Mucosa of stomach (tissue), 1 donor: Measurements from ENCODE around the gene TUBA8.
"Not testable (repeated sequence)": the region's sequence is repeated elsewhere in the genome, so short reads cannot be mapped to it uniquely, and the experiment has no call there.

ENCODE experiments used
- H3K27me3 ChIP-seq: one replicate; pipeline ENCODE4 v1.7.0; 2013; ENCODE audit warnings: mild to moderate bottlenecking, low read length; ENCODE audit not compliant: control insufficient read depth, insufficient read depth
- H3K36me3 ChIP-seq: one replicate; pipeline ENCODE4 v1.7.0; 2013; ENCODE audit warnings: low read length; ENCODE audit not compliant: control insufficient read depth, insufficient read depth
- H3K4me1 ChIP-seq: one replicate; pipeline ENCODE4 v1.7.0; 2013; ENCODE audit warnings: mild to moderate bottlenecking, low read length; ENCODE audit not compliant: control insufficient read depth, insufficient read depth
- H3K4me3 ChIP-seq: one replicate; pipeline ENCODE4 v1.7.0; 2013; ENCODE audit warnings: low read length
- H3K9ac ChIP-seq: one replicate; pipeline ENCODE4 v1.7.0; 2013; ENCODE audit warnings: mild to moderate bottlenecking, low read length, moderate library complexity
- H3K9me3 ChIP-seq: one replicate; pipeline ENCODE4 v1.7.0; 2013; ENCODE audit warnings: mild to moderate bottlenecking, low read length, moderate library complexity; ENCODE audit not compliant: control insufficient read depth
- donor health status: Pancreatic carcinoma.

The TUBA8 gene

DNA sequence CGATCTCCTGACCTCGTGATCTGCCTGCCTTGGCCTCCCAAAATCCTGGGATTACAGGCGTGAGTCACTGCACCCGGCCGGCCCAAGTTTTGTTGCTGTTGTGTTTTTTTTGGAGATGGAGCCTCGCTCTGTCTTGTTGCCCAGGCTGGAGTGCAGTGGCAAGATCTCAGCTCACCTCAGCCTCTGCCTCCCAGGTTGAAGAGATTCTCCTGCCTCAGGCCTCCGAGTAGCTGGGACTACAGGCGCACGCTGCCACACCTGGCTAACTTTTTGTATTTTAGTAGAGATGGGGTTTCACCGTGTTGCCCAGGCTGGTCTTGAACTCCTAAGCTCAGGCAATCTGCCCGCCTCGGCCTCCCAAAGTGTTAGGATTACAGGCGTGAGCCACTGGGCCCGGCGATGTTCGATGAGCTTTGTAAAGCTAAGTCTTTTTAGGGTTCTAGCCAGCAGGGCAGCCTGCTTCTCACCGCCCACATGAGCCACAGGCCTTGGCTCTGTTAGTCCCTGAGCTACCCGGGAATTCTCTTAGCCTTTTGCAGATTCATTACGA lies 12.9 kb downstream of the TUBA8 start:
- H3K4me3 ChIP-seq, H3K9ac ChIP-seq, H3K27me3 ChIP-seq, H3K9me3 ChIP-seq, H3K4me1 ChIP-seq, H3K36me3 ChIP-seq: not testable (repeated sequence)

DNA sequence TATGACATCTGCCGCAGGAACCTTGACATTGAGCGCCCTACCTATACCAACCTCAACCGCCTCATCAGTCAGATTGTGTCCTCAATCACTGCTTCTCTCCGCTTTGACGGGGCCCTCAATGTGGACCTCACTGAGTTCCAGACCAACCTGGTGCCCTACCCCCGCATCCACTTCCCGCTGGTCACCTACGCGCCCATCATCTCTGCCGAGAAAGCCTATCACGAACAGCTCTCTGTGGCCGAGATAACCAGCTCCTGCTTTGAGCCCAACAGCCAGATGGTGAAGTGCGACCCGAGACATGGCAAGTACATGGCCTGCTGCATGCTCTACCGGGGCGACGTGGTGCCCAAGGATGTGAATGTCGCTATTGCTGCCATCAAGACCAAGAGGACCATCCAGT lies 16.0 kb downstream of the TUBA8 start:
- no peak overlapping the region for H3K4me3 ChIP-seq

DNA sequence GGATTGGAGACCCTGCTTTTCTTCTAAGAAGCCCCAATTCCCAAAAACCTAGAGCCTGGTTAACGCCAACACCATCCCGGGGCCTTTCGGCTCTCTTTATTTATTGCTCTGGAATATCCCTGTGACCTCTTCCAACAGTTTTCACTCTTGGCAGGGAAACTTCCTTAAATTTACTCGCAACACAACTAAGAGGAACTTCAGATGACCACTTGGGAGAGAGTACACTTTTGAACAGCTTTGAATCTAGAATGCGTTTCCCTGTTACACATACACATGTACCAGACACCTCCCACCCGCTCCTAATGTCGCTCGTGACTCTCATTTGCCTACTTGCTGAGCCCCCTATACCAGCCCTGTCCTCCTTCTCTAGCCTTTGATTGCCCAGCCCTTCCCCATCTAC lies 19.4 kb downstream of the TUBA8 start:
- Histone ChIP-seq H3K36me3 (no peaks in the 10 kb centered on the region), H3K27me3 (no peaks in the 10 kb centered on the region), H3K4me1 (no peaks in the 10 kb centered on the region), H3K4me3 (no peak overlapping the region), H3K9ac (no peak overlapping the region), H3K9me3 (no peaks in the 10 kb centered on the region)

More for the DNA sequence above, 16.0 kb downstream of the TUBA8 start:
- Histone ChIP-seq H3K36me3 (no peaks in the 10 kb centered on the region), H3K9ac (no peak overlapping the region), H3K27me3 (no peaks in the 10 kb centered on the region), H3K9me3 (no peaks in the 10 kb centered on the region), H3K4me1 (no peaks in the 10 kb centered on the region)

DNA sequence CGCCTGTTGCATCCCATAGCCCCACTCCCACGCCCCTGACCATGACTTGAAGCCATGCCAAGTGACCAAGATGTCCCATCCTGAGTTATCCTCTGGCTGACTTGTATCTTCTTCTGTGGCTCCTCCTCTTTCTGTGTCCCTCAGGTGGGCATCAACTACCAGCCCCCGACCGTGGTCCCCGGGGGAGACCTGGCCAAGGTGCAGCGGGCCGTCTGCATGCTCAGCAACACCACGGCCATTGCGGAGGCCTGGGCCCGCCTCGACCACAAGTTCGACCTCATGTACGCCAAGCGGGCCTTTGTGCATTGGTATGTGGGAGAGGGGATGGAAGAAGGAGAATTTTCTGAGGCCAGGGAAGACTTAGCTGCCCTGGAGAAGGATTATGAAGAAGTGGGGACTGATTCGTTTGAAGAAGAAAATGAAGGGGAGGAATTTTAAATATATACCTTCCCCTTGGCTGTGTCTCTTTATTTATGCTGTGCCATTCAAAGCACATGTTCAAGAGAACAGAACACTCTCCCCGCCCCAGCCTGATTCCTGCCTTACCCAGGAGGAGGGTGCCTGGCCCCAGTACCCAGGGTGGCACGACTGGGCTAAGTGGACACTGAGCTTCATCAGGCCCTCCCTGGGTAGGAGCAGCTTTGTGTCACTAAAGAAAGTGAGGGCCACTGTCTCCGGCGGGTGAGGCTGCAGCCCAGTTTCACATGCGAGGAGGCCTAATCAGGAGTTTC lies 20.3 kb downstream of the TUBA8 start:
- Histone ChIP-seq H3K27me3 (no peaks in the 10 kb centered on the region), H3K36me3 (no peaks in the 10 kb centered on the region), H3K4me1 (no peaks in the 10 kb centered on the region), H3K9ac (no peak overlapping the region), H3K4me3 (no peak overlapping the region), H3K9me3 (no peaks in the 10 kb centered on the region)

DNA sequence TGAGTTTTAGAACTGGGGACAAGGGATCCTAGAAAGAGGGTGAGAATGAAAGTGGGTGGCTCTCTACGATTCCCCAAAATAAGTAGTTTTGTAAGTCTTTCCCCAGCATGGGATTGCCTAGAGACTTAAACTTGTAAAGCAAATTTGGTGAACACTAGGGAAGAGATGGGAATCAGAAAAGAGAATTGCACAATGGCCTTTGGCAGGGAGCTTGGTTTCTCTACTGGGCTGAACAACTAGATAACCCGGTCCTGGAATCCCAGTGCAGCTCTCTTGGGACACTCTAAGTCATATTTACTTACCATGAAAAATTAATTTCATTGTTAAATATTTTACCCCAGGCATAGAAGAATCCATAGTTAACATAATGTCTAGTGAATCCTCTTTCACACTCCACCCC lies 22.8 kb downstream of the TUBA8 start:
- H3K9ac ChIP-seq = no peak overlapping the region
- H3K27me3 ChIP-seq = no peaks in the 10 kb centered on the region
- no peaks in the 10 kb centered on the region for H3K9me3 ChIP-seq
- no peak overlapping the region for H3K4me3 ChIP-seq
- no peaks in the 10 kb centered on the region for H3K36me3 ChIP-seq
- no peaks in the 10 kb centered on the region for H3K4me1 ChIP-seq

DNA sequence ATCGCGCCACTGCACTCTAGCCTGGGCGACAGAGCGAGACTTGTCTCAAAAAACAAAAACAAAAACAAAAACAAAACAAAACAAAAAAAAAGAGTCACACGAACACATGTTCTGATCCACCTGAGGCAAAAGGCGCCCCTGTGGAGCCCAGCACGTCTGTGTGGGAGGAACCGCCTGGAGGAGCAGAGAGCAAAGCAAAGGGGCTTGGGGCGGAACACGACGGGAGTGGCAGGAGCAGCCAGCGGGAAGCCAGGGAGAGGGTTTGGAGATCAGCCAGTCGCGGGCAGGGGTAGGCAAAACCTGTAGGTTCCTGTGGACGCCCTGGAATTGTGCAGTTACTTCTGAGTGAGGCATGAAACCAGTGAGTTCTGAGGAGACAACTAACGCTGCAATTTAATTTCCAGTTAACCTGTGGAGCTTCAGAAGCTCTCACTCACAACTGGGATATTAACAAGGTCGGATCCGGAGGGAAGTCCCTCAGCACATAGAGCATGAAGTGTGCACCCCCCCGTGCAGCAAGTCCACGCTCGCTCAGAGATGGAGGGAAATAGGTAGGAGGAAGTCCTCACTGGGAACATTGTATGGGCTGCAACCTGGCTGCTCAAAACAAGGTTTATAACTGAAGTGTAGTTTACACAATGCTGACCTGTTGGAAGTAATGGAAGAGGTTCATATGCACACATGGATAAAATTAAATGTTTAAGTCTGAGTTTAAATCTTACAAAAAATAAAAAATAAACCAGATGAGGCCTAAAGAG lies 26.1 kb downstream of the TUBA8 start:
- H3K27me3 ChIP-seq = no peaks in the 10 kb centered on the region
- no peak overlapping the region for H3K4me3 ChIP-seq
- H3K4me1 ChIP-seq = no peaks in the 10 kb centered on the region
- no peak overlapping the region for H3K9ac ChIP-seq
- H3K9me3 ChIP-seq = no peaks in the 10 kb centered on the region
- no peaks in the 10 kb centered on the region for H3K36me3 ChIP-seq

DNA sequence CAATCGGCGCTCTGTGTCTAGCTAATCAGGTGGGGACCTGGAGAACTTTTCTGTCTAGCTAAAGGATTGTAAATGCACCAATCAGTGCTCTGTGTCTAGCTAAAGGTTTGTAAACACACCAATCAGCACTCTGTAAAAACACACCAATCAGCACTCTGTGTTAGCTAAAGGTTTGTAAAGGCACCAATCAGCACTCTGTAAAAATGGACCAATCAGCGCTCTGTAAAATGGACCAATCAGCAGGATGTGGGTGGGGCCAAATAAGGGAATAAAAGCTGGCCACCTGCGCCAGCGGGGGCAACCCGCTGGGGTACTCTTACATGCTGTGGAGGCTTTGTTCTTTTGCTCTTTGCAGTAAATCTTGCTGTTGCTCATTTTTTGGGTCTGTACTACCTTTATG lies 30.4 kb downstream of the TUBA8 start:
- H3K4me3 ChIP-seq, H3K9me3 ChIP-seq, H3K4me1 ChIP-seq, H3K36me3 ChIP-seq, H3K27me3 ChIP-seq, H3K9ac ChIP-seq: not testable (repeated sequence)

DNA sequence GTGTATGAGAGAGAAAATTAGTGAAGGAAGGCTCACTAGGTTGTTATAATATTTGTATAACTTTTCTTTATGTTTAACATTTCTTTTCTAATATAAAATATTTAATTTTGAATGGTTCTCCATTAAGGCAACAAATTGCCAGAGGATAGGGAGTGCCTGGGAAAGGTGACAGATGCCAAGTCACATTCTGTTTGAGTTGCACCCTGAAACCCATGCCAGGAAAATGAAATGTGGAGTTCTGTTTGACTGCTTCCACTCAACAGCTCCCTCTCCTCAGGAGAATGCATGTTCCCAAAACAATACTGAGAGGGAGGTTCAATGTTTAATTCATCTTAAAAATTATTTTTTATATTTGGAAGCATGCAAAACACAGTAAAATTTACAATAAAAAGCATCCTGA lies 33.5 kb downstream of the TUBA8 start:
- Histone ChIP-seq H3K9me3 (no peaks in the 10 kb centered on the region), H3K4me3 (no peak overlapping the region)

DNA sequence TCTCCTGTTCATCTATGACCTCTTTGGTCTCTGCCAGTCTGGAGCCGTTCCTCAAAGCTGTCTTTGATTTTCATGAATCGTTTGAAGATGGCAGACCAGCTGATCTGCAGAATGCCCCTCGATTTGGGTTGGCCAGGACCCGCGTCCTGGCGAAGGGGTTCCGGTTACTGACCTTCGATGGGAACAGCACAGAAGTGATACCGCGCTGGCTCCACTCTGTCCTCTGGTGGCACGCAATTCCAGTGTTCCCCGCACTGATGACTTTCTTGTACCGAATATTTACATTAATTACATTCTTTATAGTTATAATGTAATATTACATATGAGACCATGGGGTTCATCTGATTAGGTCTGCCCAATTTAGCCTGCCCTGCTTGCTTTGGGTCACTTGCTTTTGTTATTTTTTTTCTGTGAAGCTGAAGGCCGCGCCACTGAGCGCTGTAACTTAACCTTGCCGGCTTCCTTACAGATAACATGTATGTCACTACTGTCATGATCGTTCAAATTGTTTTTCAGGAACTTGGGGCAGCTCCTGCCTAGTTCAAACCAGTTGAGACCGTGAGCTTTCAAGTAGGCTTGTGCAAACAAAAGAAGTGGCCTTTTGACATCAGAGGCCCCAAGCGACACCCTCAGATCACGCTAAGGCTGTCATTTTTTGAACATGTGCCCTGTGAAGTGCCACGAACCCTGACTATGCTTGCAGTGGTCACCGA lies 35.2 kb downstream of the TUBA8 start:
- H3K9ac ChIP-seq = no peak overlapping the region
- no peak overlapping the region for H3K4me3 ChIP-seq
- no peaks in the 10 kb centered on the region for H3K27me3 ChIP-seq
- H3K4me1 ChIP-seq = peaks cover 4% of the 10 kb centered on the region
- no peaks in the 10 kb centered on the region for H3K9me3 ChIP-seq
- H3K36me3 ChIP-seq = no peaks in the 10 kb centered on the region

More for the DNA sequence above, 33.5 kb downstream of the TUBA8 start:
- Histone ChIP-seq H3K27me3 (no peaks in the 10 kb centered on the region), H3K4me1 (no peaks in the 10 kb centered on the region), H3K9ac (no peak overlapping the region), H3K36me3 (no peaks in the 10 kb centered on the region)

DNA sequence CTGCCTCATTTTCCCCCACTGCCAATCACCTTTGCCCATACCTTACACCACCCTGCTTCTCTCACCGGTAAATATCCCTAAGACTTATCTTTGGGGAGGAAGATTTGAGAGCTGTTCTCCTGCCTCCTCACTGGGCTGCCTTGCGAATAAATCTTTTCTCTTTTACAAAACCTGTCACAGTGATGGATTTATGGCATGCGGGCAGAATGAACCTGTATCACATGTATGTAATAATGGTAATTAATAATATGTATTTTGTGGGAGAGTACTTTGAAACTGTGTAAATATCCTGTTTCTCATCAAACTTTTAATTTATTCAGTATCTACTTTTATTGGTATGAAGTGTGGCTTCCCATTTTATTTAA lies 35.8 kb downstream of the TUBA8 start:
- H3K9me3 ChIP-seq = no peaks in the 10 kb centered on the region
- H3K4me1 ChIP-seq = peaks cover 6% of the 10 kb centered on the region
- no peaks in the 10 kb centered on the region for H3K36me3 ChIP-seq
- H3K4me3 ChIP-seq = no peak overlapping the region
- no peaks in the 10 kb centered on the region for H3K27me3 ChIP-seq
- H3K9ac ChIP-seq = no peak overlapping the region

DNA sequence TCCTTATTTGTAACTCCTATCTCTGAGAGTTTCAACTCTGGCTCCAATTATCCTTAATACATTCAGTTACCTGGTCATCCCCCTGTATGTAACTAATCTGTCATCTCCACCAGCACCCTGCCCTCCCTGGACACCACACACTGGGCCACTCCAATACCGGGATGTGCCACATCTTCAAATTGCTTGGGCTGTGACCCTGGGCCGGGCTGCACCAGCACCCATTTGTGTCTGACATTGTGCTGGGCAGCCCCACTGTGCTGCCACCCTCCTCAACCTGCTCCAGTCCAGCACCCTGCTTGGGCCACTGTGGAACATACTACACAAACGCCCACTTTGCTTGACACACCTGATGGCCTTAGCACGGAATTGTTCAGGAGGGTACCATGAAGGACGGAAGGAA lies 37.2 kb downstream of the TUBA8 start:
- Histone ChIP-seq H3K36me3 (no peaks in the 10 kb centered on the region), H3K4me3 (no peak overlapping the region), H3K9ac (no peak overlapping the region), H3K9me3 (no peaks in the 10 kb centered on the region), H3K27me3 (no peaks in the 10 kb centered on the region), H3K4me1 (peaks cover 6% of the 10 kb centered on the region)
